Fibroblast of skin of left quadriceps (primary cell): ENCODE data around the gene TYRP1.
"Not testable (repeated sequence)": the region's sequence is repeated elsewhere in the genome, so short reads cannot be mapped to it uniquely, and the experiment has no call there.

Experiments used
- DNase-seq, 2 experiments: peaks; one replicate each; pipeline ENCODE4 v3.0.0-alpha.2; 2013; ENCODE audit warnings: low read depth in 2 of 2

The TYRP1 gene, protein sequence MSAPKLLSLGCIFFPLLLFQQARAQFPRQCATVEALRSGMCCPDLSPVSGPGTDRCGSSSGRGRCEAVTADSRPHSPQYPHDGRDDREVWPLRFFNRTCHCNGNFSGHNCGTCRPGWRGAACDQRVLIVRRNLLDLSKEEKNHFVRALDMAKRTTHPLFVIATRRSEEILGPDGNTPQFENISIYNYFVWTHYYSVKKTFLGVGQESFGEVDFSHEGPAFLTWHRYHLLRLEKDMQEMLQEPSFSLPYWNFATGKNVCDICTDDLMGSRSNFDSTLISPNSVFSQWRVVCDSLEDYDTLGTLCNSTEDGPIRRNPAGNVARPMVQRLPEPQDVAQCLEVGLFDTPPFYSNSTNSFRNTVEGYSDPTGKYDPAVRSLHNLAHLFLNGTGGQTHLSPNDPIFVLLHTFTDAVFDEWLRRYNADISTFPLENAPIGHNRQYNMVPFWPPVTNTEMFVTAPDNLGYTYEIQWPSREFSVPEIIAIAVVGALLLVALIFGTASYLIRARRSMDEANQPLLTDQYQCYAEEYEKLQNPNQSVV

DNA sequence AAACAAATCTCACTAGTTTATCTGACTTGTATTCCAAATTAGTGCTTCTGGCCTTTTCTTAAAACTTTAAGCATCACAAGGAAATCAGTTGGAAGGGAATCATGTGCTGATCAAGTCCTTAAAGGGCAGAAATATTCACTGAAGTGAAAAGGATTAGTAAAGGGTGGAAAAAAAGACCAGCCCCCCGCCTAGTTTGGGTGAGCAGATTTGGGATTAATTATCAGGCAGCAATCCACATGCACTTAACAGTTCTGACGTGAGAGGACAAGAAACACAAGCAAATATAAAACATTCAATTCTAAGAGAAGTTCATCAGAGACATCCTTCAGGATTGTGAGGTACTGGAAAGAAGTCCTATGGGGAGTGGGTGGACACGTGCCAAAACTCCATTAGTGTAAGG, at the start of gene TYRP1:
TYRP1 (plus strand) TSS at position 245 of the 400 bp plus-strand sequence. CDS start 612 bp downstream, outside the sequence.
- no peak for DNase-seq

DNA sequence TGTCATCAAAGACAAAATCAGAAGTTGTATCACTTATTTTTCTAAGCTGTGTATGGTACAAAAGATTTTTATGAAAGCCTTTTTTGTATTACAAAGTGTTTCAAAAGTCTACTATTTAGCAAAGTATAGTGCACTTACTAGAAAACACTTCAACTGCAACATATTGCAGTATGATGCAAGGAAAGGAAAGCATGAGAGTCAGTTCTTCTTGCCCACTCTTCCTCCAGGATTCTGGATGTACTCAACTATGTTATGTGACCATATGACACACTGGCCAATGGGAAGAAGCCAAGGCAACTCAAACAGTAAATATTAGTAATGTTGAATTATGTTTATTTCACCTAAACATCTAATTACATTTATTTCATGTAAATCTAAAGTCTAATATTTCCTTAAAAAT, 49.5 kb upstream of the TYRP1 start:
- peak; percentile 4 to 5 for DNase-seq

DNA sequence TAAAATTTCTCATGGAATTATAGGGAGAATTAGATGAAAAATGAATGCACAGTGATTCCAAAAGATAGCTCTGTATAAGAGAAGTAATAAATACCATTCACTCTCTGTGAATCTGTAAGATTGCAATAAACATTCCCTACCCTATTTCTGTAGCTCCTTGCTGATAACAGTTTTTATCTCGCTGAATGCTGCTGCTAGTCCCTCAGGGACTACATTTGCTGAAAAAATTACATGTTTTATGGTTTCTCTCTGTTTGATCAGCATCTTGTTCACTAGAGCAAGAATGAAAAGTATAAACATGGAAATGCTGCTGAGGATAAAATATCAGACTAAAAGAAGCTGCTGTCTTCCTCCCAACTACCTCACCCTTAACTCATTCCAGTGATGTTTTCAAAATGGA, 44.3 kb upstream of the TYRP1 start:
- DNase-seq = no peak

DNA sequence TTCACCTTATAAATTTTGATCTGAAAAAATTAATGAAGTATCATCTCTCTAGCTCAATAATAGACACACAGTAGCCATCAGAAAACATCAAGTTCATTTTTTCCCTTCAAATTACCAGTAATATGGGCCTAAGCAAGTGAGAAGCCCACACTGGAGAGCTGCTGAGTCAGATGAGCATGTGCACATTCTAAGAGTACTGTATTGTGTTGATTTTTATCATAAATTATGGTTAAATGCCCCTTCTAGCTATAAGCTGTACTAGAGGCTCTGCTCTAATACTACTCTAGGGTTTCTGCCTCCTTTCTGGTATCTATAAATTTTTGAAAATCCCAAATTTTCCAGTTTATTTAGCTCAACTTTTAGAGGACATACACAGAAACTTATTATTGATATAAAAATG, 42.1 kb upstream of the TYRP1 start:
- DNase-seq = no peak

DNA sequence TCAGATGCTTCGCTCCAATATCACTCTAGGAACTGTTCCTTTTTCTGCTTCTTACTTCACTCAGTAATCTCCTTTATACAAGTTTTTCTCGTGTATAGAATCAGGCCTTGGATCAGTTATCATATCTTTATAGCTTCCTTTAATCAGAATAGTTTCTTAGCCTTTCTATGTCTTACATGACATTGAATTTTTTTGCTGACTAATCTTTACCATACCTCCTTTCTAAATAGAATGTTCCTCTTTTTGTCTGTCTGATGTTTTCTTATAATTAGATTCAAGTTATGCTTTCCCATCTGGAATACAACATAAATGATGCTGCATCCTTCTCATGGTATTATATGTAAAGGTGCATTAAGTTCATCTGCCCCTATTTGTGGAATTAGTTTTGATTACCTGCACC, 40.2 kb upstream of the TYRP1 start:
- DNase-seq = no peak

DNA sequence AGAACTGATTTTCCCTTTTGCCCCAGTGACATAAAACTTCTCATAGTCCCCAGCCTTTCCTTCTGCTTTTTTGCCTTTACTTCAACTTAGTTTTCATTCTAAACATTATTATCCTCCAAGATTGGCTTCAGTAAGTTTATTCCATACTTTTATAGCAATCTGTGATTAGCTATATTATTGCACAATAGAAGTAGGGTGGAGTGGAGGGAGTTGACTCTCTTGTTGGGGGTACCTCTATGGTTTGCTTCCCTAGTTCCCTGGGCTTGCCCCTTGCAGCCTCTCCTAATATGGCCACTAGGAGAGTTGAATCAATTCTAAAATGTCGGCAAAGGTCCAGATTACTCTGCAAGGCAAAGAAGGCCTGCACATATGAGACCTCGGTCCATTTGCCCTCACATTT, 36.4 kb upstream of the TYRP1 start:
- DNase-seq = no peak

DNA sequence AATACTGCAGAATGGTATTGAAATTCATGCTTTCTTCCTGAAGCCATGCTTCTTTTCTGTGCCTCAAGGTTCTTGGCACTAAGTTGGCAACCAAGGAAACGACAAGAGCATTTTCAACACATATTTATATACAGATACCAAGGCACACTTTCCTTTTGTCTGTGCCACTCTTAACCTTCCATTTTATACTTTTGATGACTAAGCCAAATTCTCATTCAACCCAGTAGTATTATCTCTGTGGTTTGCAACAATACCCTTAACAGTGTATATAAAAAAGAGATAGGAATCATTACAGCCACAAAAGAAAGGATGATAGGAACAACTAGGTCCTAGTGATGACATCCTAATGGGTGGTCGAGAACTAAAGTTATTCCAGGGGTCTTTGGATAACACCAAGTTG, 36.0 kb upstream of the TYRP1 start:
- DNase-seq = no peak

DNA sequence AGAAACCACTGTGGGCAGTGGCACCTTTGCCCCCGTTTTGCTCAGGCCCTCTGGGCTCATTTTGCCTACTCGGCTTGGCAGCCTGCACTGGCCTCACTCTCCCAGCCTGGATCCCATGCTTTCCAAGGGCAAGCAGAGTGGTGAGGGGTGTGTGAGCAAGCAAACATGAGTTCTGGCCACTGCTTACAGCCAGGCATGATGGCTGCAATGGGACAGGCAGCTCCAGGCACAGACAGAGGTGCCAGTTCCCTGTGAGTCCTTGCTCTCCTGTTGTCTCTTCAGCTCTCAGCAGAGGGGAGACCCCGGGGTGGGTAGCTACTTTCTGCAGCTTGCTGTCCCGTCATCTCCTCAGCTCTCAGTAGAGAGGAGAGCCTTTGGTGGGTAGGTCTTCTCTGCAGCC, 35.2 kb upstream of the TYRP1 start:
- DNase-seq = no peak

DNA sequence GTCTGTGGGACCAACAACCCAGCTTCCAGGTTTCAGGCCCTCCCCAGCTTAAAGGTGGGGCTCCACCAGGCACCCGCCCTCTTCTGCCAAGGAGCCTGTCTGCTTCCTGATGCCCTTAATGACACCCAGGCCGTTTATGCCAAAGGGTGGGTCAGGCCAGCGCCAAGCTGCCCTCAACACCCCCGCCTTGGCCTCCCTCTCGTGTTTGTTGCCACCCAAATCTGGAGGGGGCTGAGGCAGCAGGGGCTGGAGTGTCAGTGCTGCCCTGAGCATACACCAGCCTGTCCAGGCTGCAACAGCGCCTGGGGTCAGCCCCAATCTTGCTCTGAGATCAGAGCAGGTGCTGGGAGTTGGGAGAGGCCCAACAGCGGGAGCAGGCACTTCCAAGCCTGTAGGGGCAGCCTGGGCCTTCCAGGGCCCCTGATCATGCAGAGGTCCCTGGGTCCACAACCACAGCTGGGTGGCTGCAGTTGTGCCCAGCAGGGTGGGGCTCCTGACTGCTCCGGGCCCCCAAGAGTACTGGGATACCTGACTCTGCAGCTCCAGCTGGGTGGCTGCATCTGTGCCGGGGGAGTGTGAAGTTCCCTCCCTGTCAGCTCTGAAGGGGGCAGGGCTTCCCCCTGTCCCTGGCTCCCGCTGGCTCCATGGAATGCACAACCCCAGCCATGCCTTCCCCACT, 34.5 kb upstream of the TYRP1 start:
- no peak for DNase-seq

DNA sequence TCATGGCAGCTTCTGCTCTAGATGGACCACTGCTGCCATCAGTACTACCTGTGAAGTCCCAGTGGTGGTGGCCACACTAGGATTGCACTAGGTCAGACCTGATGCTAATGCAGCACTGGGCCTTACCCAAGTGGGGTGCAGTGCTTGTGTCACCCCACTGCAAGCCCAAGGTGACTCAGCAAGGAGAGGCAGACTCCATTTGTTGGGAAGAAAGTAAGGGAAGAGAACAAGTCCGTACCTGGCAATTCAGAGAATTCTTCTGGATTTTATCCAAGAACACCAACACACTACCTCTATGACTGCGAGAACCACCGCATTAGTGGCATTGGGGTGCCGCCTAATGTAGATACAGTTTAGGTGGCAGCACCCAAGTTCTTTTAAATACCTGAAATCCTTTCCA, 34.0 kb upstream of the TYRP1 start:
- no peak for DNase-seq

DNA sequence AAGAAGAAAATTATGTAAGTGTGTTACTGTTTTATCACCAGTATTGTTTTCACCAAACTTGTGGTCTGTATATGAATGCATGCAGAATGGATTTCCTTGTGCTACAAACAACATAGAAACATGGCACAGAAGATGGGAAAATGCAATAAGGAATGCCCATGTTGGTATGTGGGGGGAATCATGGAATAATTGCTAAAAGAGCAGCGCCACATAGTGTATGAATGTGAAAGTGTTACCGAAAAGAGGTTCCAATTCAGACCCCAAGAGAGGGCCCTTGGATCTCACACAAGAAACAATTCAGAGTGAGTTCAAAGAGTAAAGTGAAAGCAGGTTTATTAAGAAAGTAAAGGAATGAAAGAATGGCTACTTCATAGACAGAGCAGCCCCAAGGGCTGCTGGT, 26.4 kb upstream of the TYRP1 start:
- no peak for DNase-seq

DNA sequence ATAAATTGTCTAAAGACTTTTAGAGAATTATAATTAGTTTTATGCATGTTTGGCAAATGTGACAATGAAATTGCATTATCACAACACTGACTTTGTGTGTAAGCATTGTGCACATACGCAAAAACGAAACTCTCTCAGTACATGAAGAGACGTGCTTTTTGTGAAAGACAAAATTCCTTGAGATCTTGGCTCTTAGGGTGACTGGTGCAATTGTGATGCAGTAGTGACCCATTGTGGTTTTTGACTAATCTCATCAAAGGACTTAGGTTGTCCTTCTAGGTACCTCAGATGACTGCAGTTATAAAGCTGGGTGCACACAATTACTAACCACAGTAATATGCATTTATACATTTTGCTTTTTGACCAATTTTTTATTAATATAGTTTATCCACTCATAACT, 25.3 kb upstream of the TYRP1 start:
- DNase-seq = no peak

DNA sequence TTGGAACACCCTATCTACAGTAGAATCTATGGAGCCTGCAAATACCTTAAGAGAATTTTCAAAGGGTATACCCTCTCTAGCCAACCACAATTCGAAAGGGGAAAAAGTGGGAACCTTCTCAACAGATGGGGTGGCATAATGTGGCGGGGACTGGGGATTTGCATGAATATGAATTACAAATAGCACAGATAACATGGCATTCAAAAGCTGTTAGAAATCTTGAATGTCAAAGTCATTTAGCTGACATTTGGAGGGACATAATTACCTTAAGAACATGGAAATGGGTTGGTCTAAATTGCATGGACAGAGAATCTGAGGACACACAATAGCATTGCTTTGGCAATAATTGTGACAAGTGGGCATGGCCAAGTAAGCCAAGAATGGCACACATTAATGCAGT, 23.2 kb upstream of the TYRP1 start:
- no peak for DNase-seq

DNA sequence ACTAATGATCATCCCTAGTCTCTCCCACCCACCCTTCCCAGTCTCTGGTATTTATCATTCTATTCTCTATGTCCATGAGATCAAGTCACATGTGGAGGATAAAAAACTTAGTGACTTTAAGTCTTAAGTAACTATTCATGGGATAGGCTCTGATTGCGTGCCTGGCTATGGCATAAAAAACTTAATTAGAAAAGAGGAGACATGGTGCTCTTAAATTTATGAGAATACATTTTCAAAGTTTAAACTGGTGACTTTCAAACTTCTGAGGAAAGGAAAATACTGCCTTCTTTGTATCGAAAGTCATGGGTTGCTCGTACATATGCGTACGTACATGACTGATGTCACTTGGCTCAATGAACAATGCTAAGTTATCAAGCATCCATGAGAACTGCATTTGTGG, 18.2 kb upstream of the TYRP1 start:
- no peak for DNase-seq

DNA sequence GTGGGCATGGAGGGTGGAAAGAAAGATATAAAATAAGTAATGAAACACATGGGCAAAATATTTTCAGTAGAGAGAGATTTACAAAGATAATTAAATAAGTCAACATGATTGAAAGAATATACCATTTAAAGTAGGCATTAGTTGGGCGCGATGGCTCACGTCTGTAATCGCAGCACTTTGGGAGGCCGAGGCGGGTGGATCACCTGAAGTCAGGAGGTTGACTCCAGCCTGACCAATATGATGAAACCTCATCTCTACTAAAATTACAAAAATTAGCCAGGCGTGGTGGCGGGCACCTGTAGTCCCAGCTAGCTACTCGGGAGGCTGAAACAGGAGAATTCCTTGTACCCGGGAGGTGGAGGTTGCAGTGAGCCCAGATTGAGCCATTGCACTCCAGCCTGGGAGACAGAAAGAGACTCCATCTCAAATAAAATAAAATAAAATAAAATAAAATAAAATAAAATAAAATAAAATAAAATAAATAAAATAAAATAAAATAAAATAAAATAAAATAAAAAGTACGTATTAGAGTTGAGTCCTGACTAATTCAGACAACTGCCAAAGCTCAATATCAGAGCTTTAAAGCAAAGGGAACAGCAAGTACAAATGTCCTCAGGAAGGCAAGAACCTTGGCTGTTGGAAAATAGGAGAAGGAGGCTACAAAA, 15.6 kb upstream of the TYRP1 start:
- DNase-seq = not testable (repeated sequence)

DNA sequence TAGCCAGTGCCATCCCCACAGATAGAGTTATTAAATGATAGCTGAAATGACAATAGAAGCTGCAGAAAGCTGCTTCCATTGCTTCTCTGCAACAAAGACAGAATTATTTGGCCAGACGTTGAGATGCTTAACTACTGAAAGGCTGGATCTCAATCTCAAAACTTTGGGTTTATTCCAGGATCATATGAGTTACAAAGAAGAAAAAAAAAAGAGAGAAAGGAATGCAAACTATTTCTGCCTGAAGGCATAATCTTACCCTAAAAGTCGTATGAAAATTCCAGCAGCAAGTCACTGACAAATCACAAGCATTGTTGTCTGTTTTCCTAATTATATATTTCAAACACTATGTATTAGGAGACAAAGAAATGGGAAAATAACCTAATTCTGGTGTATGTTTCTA, 12.8 kb upstream of the TYRP1 start:
- DNase-seq = peak; percentile 47 to 58

DNA sequence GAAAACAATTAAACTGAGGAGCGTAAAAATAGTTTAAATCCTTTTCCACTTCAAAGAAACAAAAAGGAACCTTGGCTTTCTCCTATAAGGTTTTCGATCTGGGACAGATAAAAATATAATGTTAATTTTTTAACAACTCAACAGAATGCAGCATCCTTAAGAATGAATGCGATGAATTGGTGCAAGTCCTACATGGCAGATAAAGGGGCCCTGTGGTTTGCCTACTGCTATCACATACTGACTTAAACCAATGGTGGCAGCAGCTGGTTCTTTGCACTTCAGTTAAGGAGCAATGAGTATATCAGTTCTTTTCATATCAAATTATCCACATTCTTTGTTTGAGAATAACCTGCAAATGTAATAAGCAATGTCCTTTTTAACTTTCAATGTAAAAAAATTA, 12.4 kb upstream of the TYRP1 start:
- DNase-seq = no peak

DNA sequence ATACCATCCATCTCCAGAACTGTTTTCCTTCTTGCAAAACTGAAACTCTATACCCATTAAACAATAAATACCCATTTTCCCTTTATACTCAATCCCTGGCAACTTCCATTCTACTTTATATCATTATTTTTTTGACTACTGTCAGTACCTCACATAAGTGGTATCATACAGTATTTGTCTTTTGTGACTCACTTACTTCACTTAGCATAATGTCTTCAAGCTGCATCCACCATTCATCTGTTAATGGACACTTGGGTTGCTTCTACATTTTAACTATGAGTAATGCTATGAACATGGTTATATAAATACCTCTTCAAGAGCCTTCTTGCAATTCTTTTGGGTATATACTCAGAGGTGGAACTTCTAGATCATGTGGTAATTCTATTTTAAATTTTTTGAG, 11.6 kb upstream of the TYRP1 start:
- peak; percentile 30 to 41 for DNase-seq

DNA sequence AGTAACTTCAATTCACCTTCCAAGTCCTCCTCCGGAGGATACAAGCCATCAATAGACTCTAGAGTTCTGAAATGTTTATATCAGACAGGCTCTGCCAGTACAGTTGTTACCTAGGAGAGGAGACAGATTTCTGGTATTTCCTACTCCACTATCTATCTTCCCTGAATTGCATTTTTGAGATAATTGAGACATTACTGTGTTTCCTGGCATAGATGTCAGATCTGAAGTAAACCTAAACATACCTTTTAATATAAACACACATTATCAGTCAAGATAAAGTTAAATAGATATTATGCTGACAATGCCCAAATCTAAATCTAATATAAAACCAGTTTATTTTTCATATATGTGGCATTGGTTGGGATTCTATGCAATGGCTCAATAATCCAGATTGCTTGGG, 8.2 kb upstream of the TYRP1 start:
- DNase-seq = no peak

DNA sequence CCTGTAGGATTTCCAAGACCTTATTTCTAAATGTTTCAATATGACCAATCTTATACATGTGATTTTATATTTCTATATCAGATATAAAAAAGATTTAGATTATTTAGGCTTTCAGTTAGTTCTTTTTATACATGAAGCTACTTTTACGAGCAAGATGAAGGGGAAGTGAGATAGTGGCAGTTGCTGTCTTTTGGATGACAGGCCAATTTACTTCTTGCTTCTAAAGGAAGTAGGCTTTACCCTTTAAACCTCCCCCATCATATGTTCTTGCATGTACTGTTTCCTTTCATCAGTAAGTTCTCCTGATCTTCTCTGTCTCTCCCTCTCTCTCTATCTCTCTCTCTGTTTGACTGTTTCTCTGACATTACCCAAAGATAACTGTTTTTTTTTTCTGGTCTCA, 4.0 kb upstream of the TYRP1 start:
- DNase-seq = no peak

DNA sequence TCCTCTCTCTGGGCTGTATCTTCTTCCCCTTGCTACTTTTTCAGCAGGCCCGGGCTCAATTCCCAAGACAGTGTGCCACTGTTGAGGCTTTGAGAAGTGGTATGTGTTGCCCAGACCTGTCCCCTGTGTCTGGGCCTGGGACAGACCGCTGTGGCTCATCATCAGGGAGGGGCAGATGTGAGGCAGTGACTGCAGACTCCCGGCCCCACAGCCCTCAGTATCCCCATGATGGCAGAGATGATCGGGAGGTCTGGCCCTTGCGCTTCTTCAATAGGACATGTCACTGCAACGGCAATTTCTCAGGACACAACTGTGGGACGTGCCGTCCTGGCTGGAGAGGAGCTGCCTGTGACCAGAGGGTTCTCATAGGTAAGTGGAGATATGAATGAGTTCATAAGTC, 828 bp downstream of the TYRP1 start:
- no peak for DNase-seq

DNA sequence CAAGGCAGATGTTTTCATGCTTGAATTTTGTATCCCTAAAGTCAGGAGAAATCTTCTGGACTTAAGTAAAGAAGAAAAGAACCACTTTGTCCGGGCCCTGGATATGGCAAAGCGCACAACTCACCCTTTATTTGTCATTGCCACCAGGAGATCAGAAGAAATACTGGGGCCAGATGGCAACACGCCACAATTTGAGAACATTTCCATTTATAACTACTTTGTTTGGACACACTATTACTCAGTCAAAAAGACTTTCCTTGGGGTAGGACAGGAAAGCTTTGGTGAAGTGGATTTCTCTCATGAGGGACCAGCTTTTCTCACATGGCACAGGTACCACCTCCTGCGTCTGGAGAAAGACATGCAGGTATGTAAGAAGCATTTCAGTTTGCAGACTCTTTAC, 2.3 kb downstream of the TYRP1 start:
- no peak for DNase-seq
